OCI-LY7 (cell line): Measurements from ENCODE around the gene MYH7. TPM values are rescaled to one million over a fixed set of nuclear protein-coding genes. Genes with fewer than 3 reads are reported as not detected.

Experiments used
- BruUV-seq: library from RNA; stranded (reverse); fragments of 400-500 nt; replicated peaks from 2 replicates; lab custom pipeline; 2021; lab: Mats Ljungman, UMichigan
- CTCF ChIA-PET: fragments of 300-600 bp; sonication (Branson Sonifier 250); formaldehyde crosslinking; loops from one replicate; lab custom pipeline; 2022; ENCODE audit warnings: antibody characterized with exemption; ENCODE audit not compliant: unreplicated experiment; lab: Charles Lee
- POLR2A ChIA-PET: fragments of 300-600 bp; sonication (Branson Sonifier 250); formaldehyde crosslinking; loops from one replicate; lab custom pipeline; 2022; ENCODE audit warnings: antibody characterized with exemption; lab: Charles Lee
- DNase-seq: peaks from one replicate; pipeline ENCODE4 v3.0.0-alpha.2; 2015; ENCODE audit warnings: low spot score
- H2AFZ ChIP-seq: fragments of 200-600 bp; sonication (generic), shearing (Covaris generic); 2 replicates; pipeline ENCODE4 v1.6.1; 2014; ENCODE audit warnings: mild to moderate bottlenecking, antibody characterized with exemption, low read length, moderate library complexity
- H3K27ac ChIP-seq: fragments of 200-600 bp; sonication (generic); 2 replicates; pipeline ENCODE4 v1.5.1; 2014; ENCODE audit warnings: mixed run types, low read depth, mild to moderate bottlenecking, moderate library complexity, low read length, inconsistent platforms; ENCODE audit not compliant: poor library complexity, severe bottlenecking
- H3K36me3 ChIP-seq: fragments of 200-600 bp; sonication (generic); 2 replicates; pipeline ENCODE4 v1.6.1; 2014; ENCODE audit warnings: mild to moderate bottlenecking, antibody characterized with exemption, low read length, moderate library complexity, mixed read lengths; ENCODE audit not compliant: insufficient read depth
- H3K4me1 ChIP-seq: fragments of 200-600 bp; sonication (generic); 2 replicates; pipeline ENCODE4 v1.5.1; 2014; ENCODE audit warnings: mild to moderate bottlenecking, low read length; ENCODE audit not compliant: insufficient read depth, poor library complexity, severe bottlenecking
- H3K4me2 ChIP-seq: fragments of 200-600 bp; sonication (generic); 2 replicates; pipeline ENCODE4 v1.6.1; 2014; ENCODE audit warnings: mild to moderate bottlenecking, low read length
- H3K4me3 ChIP-seq: fragments of 200-600 bp; sonication (generic); 2 replicates; pipeline ENCODE4 v1.5.1; 2014; ENCODE audit warnings: mild to moderate bottlenecking, low read depth, low read length; ENCODE audit not compliant: poor library complexity, severe bottlenecking
- H3K79me2 ChIP-seq: fragments of 200-600 bp; sonication (generic); 2 replicates; pipeline ENCODE4 v1.6.1; 2016; ENCODE audit warnings: low read depth, mild to moderate bottlenecking, low read length, moderate library complexity, mixed read lengths; ENCODE audit not compliant: insufficient read depth
- H3K9me2 ChIP-seq: fragments of 200-600 bp; sonication (generic); 2 replicates; pipeline ENCODE4 v1.6.1; 2016; ENCODE audit warnings: mild to moderate bottlenecking, low read length, mixed read lengths; ENCODE audit not compliant: insufficient read depth
- H3K9me3 ChIP-seq: fragments of 200-600 bp; sonication (generic); 2 replicates; pipeline ENCODE4 v1.6.1; 2014; ENCODE audit warnings: mild to moderate bottlenecking, mixed run types, low read length, mixed read lengths
- H4K20me1 ChIP-seq: fragments of 200-600 bp; sonication (generic); 2 replicates; pipeline ENCODE4 v1.6.1; 2014; ENCODE audit warnings: mild to moderate bottlenecking, antibody characterized with exemption, low read length, moderate library complexity, mixed read lengths; ENCODE audit not compliant: insufficient read depth
- CTCF ChIP-seq: fragments of 200-600 bp; sonication (generic); conservative IDR thresholded peaks from 2 replicates; pipeline ENCODE4 v1.5.1; 2014; ENCODE audit warnings: mild to moderate bottlenecking, antibody characterized with exemption, low read length, moderate library complexity, mixed read lengths
- EZH2phosphoT487 ChIP-seq: fragments of 200-600 bp; sonication (generic); IDR thresholded peaks from 2 replicates; pipeline ENCODE4 v1.6.1; 2018; ENCODE audit warnings: low read depth, borderline replicate concordance, mild to moderate bottlenecking, mixed run types, antibody characterized with exemption, low read length, moderate library complexity, mixed read lengths
- intact Hi-C: fragments of 100-400 bp; cut with micrococcal nuclease; formaldehyde crosslinking; loops from one replicate; pipeline ENCODE4 v1.10.0; 2022; ENCODE audit not compliant: unreplicated experiment
- total RNA-seq, 2 experiments: library from RNA; depleted of rRNA in 1 of 2; stranded (reverse); fragments of >200 nt in 1 of 2; shearing (Covaris generic) in 1 of 2; gene quantifications; 2 replicates each; pipeline ENCODE4 v1.2.3, GENCODE V29; 2014 to 2022

The MYH7 gene
- total RNA-seq, 2 experiments from 2014 or later = not detected

GRCh38 chr14:23415821-23416778, 19.4 kb downstream of the MYH7 start:
- H3K9me2 ChIP-seq = no peaks in the 10 kb centered on the region
- no peak overlapping the region for H2AFZ ChIP-seq
- H4K20me1 ChIP-seq = no peaks in the 10 kb centered on the region
- no peaks in the 10 kb centered on the region for H3K4me1 ChIP-seq
- no peaks in the 10 kb centered on the region for H3K36me3 ChIP-seq
- no TSS peak for BruUV-seq
- no peaks in the 10 kb centered on the region for H3K79me2 ChIP-seq
- no peak overlapping the region for H3K4me2 ChIP-seq
- no peak overlapping the region for H3K27ac ChIP-seq
- ChIA-PET CTCF (no interaction called here), POLR2A (no interaction called here)
- TF ChIP-seq EZH2phosphoT487 = no peak
- TF ChIP-seq CTCF = no peak
- H3K4me3 ChIP-seq = no peak overlapping the region
- DNase-seq = no peak
- no peaks in the 10 kb centered on the region for H3K9me3 ChIP-seq
- intact Hi-C loops = no loop called here

- Histone ChIP-seq H3K9me2 (no peaks in the 10 kb centered on the region), H4K20me1 (no peaks in the 10 kb centered on the region), H3K36me3 (no peaks in the 10 kb centered on the region), H3K4me3 (no peak overlapping the region), H2AFZ (no peak overlapping the region), H3K9me3 (no peaks in the 10 kb centered on the region), H3K4me2 (no peak overlapping the region), H3K79me2 (no peaks in the 10 kb centered on the region), H3K27ac (no peak overlapping the region), H3K4me1 (no peaks in the 10 kb centered on the region)
- intact Hi-C loops = no loop called here
- no peak for DNase-seq
- TF ChIP-seq CTCF (no peak), EZH2phosphoT487 (no peak)
- ChIA-PET POLR2A (no interaction called here), CTCF (no interaction called here)
- no TSS peak for BruUV-seq
Observed at GRCh38 chr14:23414906-23415820, 20.3 kb downstream of the MYH7 start.
